Ishikawa (cell line): ENCODE data around the gene SEMA6B.

ENCODE experiments used
- CEBPB ChIP-seq: IDR thresholded peaks from 2 replicates; pipeline ENCODE4 v1.6.1; 2012
- CREB1 ChIP-seq: IDR thresholded peaks from 2 replicates; pipeline ENCODE4 v1.6.1; 2012; ENCODE audit warnings: low read depth
- EGR1 ChIP-seq: IDR thresholded peaks from 2 replicates; pipeline ENCODE4 v1.6.1; 2012
- EP300 ChIP-seq: IDR thresholded peaks from 2 replicates; pipeline ENCODE4 v1.6.1; 2012; ENCODE audit warnings: borderline replicate concordance
- FOXM1 ChIP-seq: IDR thresholded peaks from 2 replicates; pipeline ENCODE4 v1.6.1; 2012; ENCODE audit warnings: low read depth, borderline replicate concordance
- NFIC ChIP-seq: IDR thresholded peaks from 2 replicates; pipeline ENCODE4 v1.6.1; 2012
- RAD21 ChIP-seq: IDR thresholded peaks from 2 replicates; pipeline ENCODE4 v1.6.1; 2012; ENCODE audit warnings: low read depth
- TAF1 ChIP-seq: IDR thresholded peaks from 2 replicates; pipeline ENCODE4 v1.6.1; 2012; ENCODE audit warnings: low read depth, mild to moderate bottlenecking
- TCF12 ChIP-seq: IDR thresholded peaks from 2 replicates; pipeline ENCODE4 v1.6.1; 2012; ENCODE audit warnings: low read depth
- TEAD4 ChIP-seq: IDR thresholded peaks from 2 replicates; pipeline ENCODE4 v1.6.1; 2012
- YY1 ChIP-seq: IDR thresholded peaks from 2 replicates; pipeline ENCODE4 v1.6.1; 2012; ENCODE audit warnings: low read depth
- ZBTB7A ChIP-seq: IDR thresholded peaks from 2 replicates; pipeline ENCODE4 v1.6.1; 2012; ENCODE audit warnings: low read depth
- TF ChIP-seq, protein P1 (sequence below): IDR thresholded peaks from 2 replicates; pipeline ENCODE4 v1.6.1; 2012
- TF ChIP-seq, protein P2 (sequence below): IDR thresholded peaks from 2 replicates; pipeline ENCODE4 v1.6.1; 2012; ENCODE audit warnings: low read depth, mild to moderate bottlenecking
- TF ChIP-seq, protein P3 (sequence below): IDR thresholded peaks from 2 replicates; pipeline ENCODE4 v1.6.1; 2012

The SEMA6B gene

DNA sequence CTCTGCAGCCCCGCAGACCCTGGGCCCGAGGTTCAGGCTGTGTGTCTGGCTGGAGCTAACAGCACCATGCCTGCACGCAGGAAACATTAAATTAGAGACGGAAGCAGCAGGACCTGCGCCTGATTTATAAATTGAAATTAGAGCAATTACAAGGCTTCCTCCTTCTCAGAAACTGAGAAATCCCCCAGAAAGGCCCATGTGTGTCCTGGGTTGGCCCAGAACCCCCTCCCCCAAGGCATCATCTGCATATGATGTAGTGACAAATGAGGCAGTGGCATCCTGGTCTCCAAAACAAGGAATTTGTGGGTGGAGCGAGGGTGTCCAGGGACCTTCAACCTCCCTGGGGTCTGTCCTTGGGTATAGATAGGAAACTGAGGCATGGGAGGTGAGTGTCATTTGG, 27.2 kb upstream of the SEMA6B start:
- TF ChIP-seq, protein P1, sequence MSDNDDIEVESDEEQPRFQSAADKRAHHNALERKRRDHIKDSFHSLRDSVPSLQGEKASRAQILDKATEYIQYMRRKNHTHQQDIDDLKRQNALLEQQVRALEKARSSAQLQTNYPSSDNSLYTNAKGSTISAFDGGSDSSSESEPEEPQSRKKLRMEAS = no peak
- TF ChIP-seq FOXM1 (no peak), EGR1 (no peak), YY1 (no peak), CEBPB (no peak), TCF12 (no peak), EP300 (no peak), TAF1 (no peak), NFIC (no peak)

DNA sequence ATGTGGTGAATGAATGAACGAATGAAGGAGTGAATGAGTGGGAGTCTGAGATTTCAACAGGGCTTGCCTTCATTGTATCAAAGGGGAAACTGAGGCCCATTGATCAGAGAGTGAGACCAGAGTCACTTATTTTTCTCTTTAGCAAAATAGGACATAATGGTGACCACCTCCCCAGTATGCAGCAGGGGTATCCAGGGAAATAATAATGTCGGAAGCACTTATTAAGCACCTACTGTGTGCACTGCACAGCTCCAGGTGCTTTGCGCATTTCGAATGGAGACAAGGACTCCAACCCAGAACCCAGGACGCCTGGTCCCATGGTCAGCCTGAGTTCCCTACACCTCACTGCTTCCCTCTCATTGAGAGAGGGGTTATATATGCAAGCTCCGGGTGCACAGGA, 26.8 kb upstream of the SEMA6B start:
- TF ChIP-seq CREB1 (no peak), ZBTB7A (no peak), RAD21 (no peak), CEBPB (no peak), TEAD4 (no peak), EP300 (no peak), NFIC (no peak), EGR1 (no peak), TCF12 (no peak), YY1 (no peak), FOXM1 (no peak), TAF1 (no peak)
- TF ChIP-seq, protein P1 = no peak
- TF ChIP-seq, protein P2, sequence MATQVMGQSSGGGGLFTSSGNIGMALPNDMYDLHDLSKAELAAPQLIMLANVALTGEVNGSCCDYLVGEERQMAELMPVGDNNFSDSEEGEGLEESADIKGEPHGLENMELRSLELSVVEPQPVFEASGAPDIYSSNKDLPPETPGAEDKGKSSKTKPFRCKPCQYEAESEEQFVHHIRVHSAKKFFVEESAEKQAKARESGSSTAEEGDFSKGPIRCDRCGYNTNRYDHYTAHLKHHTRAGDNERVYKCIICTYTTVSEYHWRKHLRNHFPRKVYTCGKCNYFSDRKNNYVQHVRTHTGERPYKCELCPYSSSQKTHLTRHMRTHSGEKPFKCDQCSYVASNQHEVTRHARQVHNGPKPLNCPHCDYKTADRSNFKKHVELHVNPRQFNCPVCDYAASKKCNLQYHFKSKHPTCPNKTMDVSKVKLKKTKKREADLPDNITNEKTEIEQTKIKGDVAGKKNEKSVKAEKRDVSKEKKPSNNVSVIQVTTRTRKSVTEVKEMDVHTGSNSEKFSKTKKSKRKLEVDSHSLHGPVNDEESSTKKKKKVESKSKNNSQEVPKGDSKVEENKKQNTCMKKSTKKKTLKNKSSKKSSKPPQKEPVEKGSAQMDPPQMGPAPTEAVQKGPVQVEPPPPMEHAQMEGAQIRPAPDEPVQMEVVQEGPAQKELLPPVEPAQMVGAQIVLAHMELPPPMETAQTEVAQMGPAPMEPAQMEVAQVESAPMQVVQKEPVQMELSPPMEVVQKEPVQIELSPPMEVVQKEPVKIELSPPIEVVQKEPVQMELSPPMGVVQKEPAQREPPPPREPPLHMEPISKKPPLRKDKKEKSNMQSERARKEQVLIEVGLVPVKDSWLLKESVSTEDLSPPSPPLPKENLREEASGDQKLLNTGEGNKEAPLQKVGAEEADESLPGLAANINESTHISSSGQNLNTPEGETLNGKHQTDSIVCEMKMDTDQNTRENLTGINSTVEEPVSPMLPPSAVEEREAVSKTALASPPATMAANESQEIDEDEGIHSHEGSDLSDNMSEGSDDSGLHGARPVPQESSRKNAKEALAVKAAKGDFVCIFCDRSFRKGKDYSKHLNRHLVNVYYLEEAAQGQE = no peak
- TF ChIP-seq, protein P3, sequence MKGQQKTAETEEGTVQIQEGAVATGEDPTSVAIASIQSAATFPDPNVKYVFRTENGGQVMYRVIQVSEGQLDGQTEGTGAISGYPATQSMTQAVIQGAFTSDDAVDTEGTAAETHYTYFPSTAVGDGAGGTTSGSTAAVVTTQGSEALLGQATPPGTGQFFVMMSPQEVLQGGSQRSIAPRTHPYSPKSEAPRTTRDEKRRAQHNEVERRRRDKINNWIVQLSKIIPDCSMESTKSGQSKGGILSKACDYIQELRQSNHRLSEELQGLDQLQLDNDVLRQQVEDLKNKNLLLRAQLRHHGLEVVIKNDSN = no peak

DNA sequence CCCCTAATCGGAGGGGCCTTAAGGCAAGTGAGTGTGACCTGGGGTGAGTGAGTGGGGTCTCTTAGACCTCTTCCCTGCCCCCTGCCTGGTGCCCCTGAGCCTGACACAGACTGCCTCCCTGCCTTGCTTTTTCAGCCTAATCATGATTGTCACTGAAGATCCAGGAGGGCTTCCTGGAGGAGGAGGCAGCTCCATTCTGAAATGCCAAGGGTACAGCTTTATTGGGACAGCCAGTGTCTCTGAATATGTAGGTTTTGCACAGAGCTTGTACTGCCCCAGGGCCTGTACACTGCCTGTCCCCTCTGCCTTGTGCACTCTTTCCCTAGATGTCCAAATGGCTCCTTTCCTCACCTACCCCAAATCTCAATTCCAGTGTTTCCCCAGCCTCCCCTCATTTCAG, 26.1 kb upstream of the SEMA6B start:
- no peak for TF ChIP-seq TAF1
- TF ChIP-seq CEBPB = no peak
- TF ChIP-seq FOXM1 = no peak
- no peak for TF ChIP-seq RAD21
- TF ChIP-seq, protein P1 = no peak
- TF ChIP-seq, protein P2 = no peak

DNA sequence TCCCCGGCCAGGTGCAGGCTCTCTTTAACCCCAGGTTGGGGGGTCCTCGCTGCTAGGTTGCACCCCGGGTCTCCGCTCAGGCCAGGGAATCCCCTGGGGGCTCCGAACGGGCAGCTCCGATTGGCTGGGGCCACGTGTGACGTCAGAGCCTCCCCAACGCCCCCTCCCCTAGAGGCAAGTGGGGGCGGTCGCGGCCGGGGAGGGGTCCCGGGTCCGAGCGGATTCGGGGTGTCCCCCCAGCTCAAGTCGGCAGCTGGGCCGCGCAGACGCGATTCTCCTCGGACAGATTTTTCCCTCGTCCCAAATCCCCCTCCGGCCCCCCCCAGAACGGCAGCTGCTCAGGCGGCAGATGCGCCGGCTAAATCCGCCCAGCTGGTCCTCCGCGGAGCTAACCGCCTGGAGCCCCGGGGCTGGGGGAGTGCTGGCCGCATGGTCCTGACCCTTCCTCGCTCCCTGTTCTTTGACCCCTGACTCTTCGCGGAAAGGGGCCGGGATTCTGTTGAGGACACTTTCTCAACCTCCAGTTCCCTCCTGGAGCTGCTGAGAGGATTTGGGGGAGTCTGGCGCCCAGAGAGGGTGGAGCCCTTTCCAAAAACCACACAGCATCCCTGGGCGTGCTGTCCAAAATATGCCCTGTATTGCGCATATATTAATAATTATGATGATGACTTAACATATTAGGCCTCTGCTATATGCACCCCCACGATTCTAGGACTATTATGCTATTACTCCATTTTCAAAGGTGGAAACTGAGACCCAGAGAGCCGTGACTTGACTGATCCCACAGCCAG, 25.4 kb upstream of the SEMA6B start:
- TF ChIP-seq, protein P2 = no peak
- no peak for TF ChIP-seq RAD21
- no peak for TF ChIP-seq FOXM1
- TF ChIP-seq CREB1 = no peak
- no peak for TF ChIP-seq CEBPB
- TF ChIP-seq TCF12 = no peak

DNA sequence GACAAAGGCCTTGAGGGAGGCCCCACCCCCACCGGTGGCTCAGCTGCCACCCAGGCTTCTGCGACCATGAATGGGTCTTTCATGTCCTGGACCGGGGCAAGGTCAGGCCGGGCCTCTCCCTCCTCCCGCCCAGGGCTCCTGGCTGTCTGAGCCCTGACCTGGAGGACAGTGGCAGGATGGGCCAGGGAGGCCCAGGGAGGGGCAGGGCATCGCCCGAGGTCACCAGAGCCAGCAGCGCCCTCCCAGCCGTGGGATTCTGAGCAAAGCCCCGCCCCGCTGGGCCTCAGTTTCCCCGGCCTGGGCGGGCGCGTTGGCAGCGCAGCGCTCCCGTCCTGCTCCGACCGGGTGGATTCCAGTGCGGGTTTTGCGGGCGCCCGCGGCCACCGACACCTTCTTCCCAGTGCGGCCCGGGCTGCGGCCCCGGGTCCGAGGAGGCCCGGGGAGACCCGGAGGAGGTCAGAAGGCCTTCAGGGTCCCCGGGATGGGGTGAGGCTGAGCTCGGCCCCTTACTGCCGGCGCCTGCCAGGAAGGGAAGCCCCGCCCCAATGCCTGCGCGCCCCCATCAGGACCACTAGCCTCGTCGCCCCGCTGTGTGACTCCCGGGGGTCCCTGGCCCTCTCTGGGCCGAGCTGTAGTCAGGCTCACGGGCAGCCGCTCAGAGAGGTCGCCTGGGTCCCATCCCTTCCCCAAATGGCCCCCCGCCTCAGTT, 24.6 kb upstream of the SEMA6B start:
- TF ChIP-seq, protein P3 = no peak
- TF ChIP-seq TCF12 = no peak
- peak; percentile 48; the same call in 1 of the 2 replicates for TF ChIP-seq YY1
- TF ChIP-seq TAF1 = peak; percentile 23; the same call in 1 of the 2 replicates
- peak; percentile 70; the same call in 1 of the 2 replicates for TF ChIP-seq ZBTB7A
